DOHH2 (cell line): Measurements from ENCODE around the gene KREMEN1.

ENCODE experiments used
- H3F3A ChIP-seq: fragments of 200-600 bp; sonication (generic), shearing (Covaris generic); 2 replicates; pipeline ENCODE4 v1.6.0; 2016; ENCODE audit warnings: antibody characterized with exemption, mild to moderate bottlenecking; ENCODE audit not compliant: control insufficient read depth, insufficient read depth
- H3K27ac ChIP-seq: fragments of 200-600 bp; sonication (generic); 2 replicates; pipeline ENCODE4 v1.5.1; 2014; ENCODE audit warnings: low read depth, mild to moderate bottlenecking, low read length, moderate library complexity
- H3K27me3 ChIP-seq: fragments of 200-600 bp; sonication (generic); 2 replicates; pipeline ENCODE4 v1.6.1; 2014; ENCODE audit warnings: mild to moderate bottlenecking, low read length, mixed read lengths; ENCODE audit not compliant: control insufficient read depth
- H3K36me3 ChIP-seq: fragments of 200-600 bp; sonication (generic); 2 replicates; pipeline ENCODE4 v1.6.1; 2014; ENCODE audit warnings: mild to moderate bottlenecking, low read length, moderate library complexity, mixed read lengths; ENCODE audit not compliant: control insufficient read depth
- H3K4me1 ChIP-seq: fragments of 200-600 bp; sonication (generic); 2 replicates; pipeline ENCODE4 v1.6.1; 2014; ENCODE audit warnings: mild to moderate bottlenecking, low read length, mixed read lengths; ENCODE audit not compliant: control insufficient read depth
- H3K4me2 ChIP-seq: fragments of 200-600 bp; sonication (generic); 2 replicates; pipeline ENCODE4 v1.6.0; 2014; ENCODE audit warnings: mild to moderate bottlenecking, low read length, moderate library complexity
- H3K4me3 ChIP-seq: fragments of 200-600 bp; sonication (generic); 2 replicates; pipeline ENCODE4 v1.5.1; 2014; ENCODE audit warnings: mild to moderate bottlenecking, low read length, mixed read lengths
- H3K79me2 ChIP-seq: fragments of 200-600 bp; sonication (generic); 2 replicates; pipeline ENCODE4 v1.6.1; 2014; ENCODE audit warnings: mild to moderate bottlenecking, low read length, mixed read lengths; ENCODE audit not compliant: control insufficient read depth
- H3K9me2 ChIP-seq: fragments of 200-600 bp; sonication (generic); replicated peaks from 2 replicates; pipeline ENCODE4 v1.6.1; 2014; ENCODE audit warnings: mild to moderate bottlenecking, low read length, mixed read lengths; ENCODE audit not compliant: control insufficient read depth
- H3K9me3 ChIP-seq: fragments of 200-600 bp; sonication (generic); 2 replicates; pipeline ENCODE4 v1.6.1; 2014; ENCODE audit warnings: antibody characterized with exemption, low read length, mixed read lengths; ENCODE audit not compliant: control insufficient read depth, insufficient read depth
- H4K20me1 ChIP-seq: fragments of 200-600 bp; sonication (generic); 2 replicates; pipeline ENCODE4 v1.6.0; 2014; ENCODE audit warnings: low read depth, mild to moderate bottlenecking, antibody characterized with exemption, low read length, moderate library complexity; ENCODE audit not compliant: control insufficient read depth, insufficient read depth
- CTCF ChIP-seq: fragments of 200-600 bp; sonication (generic); IDR thresholded peaks from one replicate; pipeline ENCODE4 v1.5.1; 2014; ENCODE audit warnings: antibody characterized with exemption, mild to moderate bottlenecking, low read depth, low read length; ENCODE audit not compliant: poor library complexity, severe bottlenecking
- EZH2phosphoT487 ChIP-seq: fragments of 200-600 bp; sonication (generic); IDR thresholded peaks from 2 replicates; pipeline ENCODE4 v1.6.1; 2017; ENCODE audit warnings: borderline replicate concordance, mild to moderate bottlenecking, antibody characterized with exemption, low read length, moderate library complexity, mixed read lengths

Gene KREMEN1

GRCh38 chr22:29055192-29055830 is 17.5 kb upstream of the KREMEN1 start:
- Histone ChIP-seq H3K4me2 (no peak overlapping the region), H3K4me1 (no peaks in the 10 kb centered on the region), H4K20me1 (no peaks in the 10 kb centered on the region), H3K36me3 (no peaks in the 10 kb centered on the region), H3K79me2 (no peaks in the 10 kb centered on the region), H3F3A (no peaks in the 10 kb centered on the region), H3K27me3 (peaks cover 2% of the 10 kb centered on the region; the same call in 1 of the 2 replicates), H3K27ac (no peak overlapping the region), H3K9me2 (no peaks in the 10 kb centered on the region), H3K9me3 (no peaks in the 10 kb centered on the region), H3K4me3 (no peak overlapping the region)
- TF ChIP-seq CTCF, result no peak
- TF ChIP-seq EZH2phosphoT487, result no peak

- Histone ChIP-seq H3K36me3 (no peaks in the 10 kb centered on the region), H3K9me2 (no peaks in the 10 kb centered on the region), H3K4me3 (no peak overlapping the region), H4K20me1 (no peaks in the 10 kb centered on the region), H3K9me3 (no peaks in the 10 kb centered on the region), H3K27me3 (peaks cover 10% of the 10 kb centered on the region), H3K27ac (no peak overlapping the region), H3K79me2 (no peaks in the 10 kb centered on the region), H3F3A (no peaks in the 10 kb centered on the region), H3K4me2 (no peak overlapping the region), H3K4me1 (no peaks in the 10 kb centered on the region)
- TF ChIP-seq CTCF, result no peak
- TF ChIP-seq EZH2phosphoT487, result no peak
Observed at GRCh38 chr22:29056472-29056871, 16.4 kb upstream of the KREMEN1 start.

- no peaks in the 10 kb centered on the region for H3K9me2 ChIP-seq
- H3K27me3 ChIP-seq, result peaks cover 26% of the 10 kb centered on the region
- H3K79me2 ChIP-seq, result no peaks in the 10 kb centered on the region
- no peak overlapping the region for H3K4me3 ChIP-seq
- no peaks in the 10 kb centered on the region for H3K36me3 ChIP-seq
- no peaks in the 10 kb centered on the region for H3K4me1 ChIP-seq
- H3K9me3 ChIP-seq, result no peaks in the 10 kb centered on the region
- no peaks in the 10 kb centered on the region for H3F3A ChIP-seq
- TF ChIP-seq EZH2phosphoT487 (no peak), CTCF (no peak)
- H3K27ac ChIP-seq, result no peak overlapping the region
- no peaks in the 10 kb centered on the region for H4K20me1 ChIP-seq
- no peak overlapping the region for H3K4me2 ChIP-seq
Observed at GRCh38 chr22:29060251-29060869, 12.5 kb upstream of the KREMEN1 start.
